Activated T-cell treated with anti-CD3 and anti-CD28 coated beads for 24 hours (primary cell): ENCODE measurements around the gene MYLK.

ENCODE experiments used
- DNase-seq: peaks from one replicate; pipeline ENCODE4 v3.0.0-alpha.2; 2020; ENCODE audit warnings: low read depth

The MYLK gene

DNA sequence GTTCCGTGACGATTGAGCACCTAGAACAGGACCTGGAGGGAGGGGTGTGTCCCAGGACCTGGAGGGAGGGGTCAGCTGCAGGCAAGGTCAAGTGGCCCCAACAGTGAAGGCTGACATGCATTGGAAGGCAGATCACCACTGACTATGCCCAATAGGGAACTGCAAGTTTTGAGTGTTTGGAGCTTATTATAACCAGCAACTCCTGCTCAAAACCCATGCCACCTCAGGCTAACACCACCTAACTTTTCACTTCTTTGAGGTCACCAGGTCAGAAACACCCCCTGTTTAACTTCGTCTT, 93.1 kb downstream of the MYLK start:
- no peak for DNase-seq

DNA sequence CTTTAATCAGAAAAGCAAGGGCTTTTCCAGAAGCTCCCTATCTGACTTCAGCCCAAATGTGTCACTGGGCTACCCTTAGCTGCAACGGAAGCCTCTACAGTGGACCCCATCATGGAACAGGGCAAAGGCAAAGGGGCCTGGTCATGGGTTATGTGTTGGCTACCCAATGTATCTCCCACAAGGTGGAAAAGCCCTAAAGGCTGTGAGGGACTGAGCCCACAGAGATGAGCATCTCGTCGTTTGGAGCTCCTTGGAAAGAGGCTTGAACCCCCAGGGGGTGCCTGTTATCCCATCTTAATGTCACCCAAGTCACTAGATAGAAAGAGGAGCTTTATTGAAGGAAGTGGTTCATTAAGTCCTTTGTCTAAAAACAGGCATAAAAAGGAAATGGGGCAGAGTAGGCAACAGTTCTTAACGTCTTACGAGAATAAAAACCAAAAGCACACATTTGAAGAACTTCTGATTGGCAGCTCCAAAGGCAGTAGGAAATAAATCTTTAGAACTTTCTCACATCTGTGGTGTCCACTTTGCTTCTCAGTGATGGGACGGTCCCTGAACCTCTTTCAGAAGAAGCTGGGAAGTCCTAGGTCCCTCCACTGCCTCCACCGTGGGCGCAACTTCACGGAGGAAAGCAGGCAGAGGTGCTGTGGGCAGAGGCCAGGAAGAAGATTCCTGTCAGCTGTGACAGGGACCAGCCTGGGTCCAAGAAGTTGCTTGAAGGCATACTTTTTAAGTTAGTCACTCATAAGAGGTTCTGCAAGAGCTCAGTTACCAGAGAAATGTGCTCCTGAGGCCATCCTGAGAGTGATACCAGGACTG, 93.7 kb downstream of the MYLK start:
- DNase-seq = no peak

DNA sequence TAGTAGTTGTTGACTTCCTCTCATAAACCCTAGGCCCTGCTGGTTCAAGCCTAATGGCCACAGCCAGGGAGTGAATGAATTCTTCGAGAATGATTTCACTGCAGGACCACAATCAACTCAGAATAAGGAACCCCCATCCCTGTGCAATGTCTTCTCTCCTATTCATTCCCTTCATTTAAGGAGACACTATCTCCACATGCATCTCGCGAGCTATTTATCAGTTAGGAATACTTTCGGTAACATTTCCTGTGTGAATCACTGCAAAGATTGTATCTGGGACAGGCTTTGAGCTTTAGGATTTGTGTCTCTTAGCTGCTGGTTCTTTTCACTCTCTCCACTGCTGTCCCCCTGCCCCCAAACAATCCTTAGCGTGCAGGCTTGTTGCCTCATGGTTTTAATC, 94.4 kb downstream of the MYLK start:
- DNase-seq = no peak

DNA sequence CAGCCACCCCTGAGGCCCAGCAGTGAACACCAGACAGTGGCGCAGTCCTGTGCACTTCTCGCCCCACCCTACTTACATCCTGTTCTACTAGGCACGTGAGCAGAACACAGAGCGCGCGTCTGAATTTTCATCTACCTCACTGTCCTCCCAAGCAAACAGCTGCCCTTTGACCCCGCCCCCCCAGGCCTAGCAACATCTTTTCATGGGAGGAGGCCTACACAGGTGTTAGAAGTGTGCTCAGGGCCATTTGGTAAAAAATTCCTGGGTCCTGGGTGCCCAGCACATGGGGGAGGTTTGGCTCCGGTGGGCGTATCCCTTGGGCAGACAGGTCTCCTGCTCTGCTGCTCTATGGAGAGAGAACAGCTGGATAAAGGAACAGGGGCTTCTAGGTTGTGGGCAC, 95.0 kb downstream of the MYLK start:
- no peak for DNase-seq

DNA sequence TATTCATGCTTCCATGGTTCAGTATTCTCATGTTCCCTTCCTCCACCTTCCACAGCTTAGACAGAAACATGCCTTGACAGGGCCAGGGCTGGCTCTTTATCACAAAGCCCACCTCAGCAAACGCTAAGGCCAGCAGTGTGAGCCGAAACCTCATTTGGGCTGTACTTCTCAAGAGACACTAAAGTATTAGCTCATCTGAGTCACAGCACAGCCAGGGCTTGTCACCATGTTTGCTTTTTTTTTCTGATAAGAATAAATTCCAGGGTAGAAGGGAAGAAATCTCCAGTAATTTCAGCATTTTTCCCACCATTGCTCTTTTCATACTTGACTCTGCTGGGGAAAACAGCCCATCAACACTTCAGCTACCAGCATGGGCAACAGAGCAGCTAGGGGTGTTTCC, 95.4 kb downstream of the MYLK start:
- no peak for DNase-seq

DNA sequence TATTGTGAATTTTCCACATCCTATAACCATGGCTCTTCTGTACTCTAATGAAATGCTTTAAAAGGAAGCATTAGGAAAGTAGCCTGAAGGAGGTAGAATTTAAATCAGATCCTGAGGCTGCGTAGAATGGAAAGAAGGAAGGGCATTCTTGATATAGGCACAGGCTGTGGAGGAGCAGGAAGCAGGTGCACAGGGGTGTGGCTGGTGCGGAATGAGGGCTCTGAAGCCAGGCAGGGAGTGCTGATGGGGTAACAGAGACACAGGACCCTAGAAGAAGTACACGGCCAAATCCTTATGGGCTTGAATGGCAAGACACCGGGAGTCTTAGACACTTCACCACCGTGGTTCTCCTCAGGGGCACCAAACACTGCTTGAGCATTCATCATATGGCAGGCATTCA, 97.0 kb downstream of the MYLK start:
- no peak for DNase-seq

DNA sequence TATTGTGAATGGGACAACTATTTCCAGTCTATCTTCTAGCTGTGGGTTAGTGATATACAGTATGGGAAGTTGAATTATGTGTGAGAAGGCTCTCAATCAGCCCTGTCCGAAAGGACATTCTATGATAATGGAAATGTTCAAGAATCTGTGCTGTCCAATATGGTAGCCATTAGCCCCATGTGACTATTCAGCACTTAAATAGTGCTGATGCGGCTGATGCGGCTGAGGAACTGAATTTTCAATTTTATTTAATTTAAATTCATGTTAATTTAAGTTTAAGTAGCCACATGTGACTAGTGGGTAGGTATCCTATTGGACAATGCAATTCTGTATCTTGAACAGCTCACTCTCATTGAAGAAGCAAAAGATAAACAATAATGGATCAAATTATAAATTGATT, 98.5 kb downstream of the MYLK start:
- no peak for DNase-seq

DNA sequence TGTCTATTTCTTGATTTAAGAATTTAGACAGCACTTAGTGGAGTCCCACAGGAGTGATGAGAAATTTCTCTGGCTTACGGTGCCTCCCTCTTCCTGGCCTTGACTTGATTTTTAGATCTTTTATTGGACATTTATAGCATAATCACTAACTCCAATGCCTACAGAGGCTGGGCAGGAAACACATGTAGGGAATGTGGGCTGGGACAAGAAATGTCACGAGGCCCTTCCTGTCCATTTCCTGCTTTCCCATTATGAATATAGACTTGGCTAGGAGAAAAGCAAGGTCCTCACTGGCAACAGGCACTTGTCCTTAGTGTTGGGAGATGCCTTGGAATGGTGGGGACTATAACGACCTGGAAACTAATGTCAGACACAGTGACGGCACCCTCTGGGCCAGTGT, 100.3 kb downstream of the MYLK start:
- DNase-seq = no peak

DNA sequence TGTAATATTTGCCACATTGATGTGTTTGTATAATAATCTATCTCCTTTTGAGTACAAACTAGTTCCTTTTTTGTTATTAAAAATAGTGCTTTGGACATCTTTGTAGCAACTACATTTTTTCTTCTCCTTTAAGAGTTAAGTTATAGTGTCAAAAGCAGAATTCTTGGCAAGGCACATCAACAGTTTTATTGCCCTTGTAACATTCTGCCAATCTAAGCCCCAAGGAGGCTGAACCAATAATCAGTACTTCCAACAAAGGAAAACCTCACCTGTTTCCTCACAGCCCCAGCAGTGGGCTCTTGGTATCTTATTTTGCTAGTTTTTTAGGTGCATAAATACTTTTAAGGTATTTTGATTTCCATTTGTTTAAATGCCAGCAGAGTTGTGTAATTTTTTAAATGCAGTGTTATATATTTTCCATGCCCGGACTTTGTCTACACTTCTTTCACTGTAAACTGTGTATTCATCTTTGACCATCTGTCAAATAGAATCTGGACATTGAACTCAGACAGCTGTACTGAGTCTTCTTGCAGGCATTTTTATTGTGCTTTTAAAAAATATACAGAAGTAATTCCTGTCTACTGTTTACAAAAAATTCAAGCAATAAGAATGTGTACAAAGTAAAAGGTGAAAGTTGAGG, 101.0 kb downstream of the MYLK start:
- no peak for DNase-seq

DNA sequence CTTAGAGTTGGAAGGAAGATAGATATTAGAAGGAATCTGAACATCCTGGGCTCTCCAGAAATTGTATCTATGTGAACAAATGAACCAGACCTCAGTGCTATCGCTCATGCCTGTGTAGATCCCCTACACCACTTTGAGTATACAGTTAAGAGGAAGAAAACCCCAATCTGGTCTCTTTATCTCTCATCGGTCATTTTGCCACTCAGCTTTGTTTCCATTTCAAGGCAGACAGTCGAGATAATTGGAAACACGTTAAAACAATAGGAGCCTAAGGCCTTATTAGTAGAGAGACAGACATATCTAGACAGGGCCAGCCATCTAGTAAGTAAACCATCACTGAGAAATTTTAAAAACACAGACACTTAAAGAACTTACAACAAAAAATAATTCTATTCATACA, 101.6 kb downstream of the MYLK start:
- no peak for DNase-seq

DNA sequence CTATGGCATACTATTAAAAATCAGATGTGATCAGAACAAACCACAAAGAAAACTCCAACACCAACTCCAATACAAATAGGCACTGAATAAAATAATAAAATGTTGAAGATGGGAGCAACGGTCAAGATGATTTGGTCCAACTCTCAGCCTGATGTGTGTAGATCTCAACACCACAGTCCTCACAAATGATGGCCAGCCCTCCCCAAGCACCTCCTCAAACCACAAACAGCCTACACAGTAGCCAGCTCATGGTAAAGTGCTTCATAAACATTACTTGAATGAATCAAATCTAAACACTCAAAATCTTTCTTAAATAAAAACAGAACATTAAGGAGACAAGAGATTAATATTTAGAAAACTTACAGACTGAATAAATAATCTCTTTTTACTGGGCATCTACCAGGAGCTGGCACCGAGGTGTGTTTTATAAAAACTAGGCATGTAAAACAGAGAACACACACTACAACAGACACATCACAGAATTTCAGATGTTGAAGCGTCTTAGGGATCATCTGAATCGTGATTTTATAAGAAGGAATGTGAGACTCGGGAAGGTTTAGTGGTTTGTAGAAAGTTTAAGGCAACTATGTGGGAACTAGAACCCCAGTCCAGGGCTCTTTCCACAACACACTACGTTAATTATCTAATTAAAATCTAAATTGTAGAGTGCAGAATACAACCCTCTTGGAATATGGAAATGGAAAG, 102.4 kb downstream of the MYLK start:
- DNase-seq = no peak

DNA sequence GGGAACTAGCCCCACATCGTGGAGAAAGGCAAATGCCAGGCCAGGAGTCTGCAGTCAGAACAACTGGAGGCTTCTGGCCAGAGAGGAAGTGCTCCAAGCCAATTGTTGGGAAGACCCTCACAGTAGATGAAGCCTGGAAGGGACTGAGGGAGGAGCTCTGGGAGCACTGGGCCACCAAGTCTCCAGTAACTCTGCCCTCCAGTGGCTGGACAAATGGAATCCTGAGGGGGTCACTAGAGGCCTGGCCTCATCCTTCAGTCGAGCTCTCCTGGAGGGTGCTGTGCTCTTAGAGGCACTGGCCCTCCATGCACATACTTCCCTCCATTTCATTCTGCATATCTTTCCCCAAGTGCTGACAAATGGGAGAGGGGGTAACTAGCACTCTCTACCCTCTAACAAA, 103.0 kb downstream of the MYLK start:
- no peak for DNase-seq

DNA sequence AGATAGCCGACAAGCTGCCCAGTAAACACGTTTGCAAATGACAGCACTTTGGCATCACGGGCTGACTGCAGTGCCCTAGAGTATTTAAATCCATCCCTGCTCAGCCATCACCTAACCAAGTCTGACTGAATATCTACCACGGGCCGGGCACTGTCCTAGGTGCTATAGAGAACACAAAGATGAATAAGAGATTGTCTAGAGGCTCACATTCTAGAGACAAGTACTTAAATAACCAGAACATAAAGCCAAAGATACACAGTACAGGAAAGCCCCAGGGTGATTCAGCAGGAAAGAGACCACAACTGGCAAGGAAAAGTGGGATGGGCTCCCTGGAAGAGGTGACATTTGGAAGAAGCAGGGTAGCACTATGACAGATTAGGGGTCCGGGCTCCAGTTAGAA, 103.5 kb downstream of the MYLK start:
- DNase-seq = no peak

DNA sequence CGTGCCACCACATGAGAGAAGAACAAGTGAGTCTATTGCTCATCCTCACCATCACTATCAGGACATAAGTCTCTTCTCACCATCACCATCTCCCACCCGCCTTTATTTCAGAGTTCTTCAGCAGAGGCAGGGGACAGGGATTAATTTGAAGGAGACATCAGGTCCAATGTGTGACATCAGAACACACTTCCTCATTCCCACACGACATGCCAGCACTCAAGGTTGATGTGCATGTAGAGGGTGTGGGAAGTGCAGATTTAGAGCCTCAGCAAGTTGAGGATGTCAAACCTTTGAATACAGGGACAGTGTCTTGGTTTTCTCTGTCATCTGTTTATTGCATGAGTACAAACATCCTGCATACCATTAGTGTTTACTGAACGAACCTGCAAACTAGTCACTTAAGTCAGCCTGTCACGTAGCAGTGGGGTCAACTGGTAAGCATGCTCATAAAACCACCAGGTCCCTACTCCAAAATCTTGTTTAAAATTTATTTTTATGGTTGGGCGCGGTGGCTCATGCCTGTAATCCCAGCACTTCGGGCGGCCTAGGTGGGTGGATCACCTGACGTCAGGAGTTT, 104.4 kb downstream of the MYLK start:
- no peak for DNase-seq

DNA sequence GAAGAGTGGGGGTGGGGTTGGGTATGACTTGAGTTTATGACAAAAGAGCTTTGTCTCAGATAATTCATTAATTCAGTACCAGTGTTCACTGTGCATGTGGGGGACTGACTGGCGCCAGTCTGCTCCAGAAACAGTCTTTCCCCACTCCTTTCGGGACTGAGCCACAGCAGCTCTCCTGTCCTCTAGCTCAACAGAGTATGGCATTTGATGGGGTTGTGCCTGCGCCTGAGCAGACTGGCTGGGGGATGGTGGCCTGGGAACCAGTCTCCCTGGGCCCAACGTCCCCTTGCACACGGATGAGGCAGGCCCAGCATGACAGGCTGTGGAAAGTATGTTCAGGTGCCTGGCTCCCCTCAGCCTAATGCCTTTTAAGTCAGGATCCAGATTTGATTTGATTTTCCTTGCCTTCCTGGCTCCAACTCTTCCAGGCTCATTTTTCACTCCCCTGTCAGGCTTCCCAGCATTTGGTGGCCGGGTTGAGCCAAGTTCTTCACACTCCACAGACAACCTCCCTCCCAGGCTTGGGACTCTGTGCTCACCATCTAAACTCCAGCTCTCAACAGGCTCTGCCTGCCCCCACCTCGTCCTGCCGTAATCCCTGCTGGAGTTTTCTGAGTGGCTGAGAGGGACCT, 105.0 kb downstream of the MYLK start:
- no peak for DNase-seq

DNA sequence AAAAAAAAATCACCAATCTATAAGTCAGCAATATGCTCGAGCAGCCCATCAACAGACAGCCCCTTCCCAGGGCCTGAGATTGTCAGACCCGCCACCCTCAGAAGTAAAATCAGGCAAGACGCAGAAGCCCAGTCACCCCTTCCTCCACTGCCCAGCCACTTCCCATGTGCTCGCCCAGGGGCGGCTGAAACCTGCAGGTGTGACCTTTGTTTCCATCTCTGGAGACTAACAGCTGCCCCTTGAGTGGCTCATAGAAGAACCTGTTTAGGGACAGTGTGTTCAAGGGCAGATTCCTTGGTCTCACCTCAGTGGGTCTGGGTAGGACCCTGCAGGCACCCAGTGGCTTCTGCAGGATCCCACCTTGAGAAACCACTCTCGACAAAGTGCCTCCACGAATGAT, 105.6 kb downstream of the MYLK start:
- DNase-seq = no peak

DNA sequence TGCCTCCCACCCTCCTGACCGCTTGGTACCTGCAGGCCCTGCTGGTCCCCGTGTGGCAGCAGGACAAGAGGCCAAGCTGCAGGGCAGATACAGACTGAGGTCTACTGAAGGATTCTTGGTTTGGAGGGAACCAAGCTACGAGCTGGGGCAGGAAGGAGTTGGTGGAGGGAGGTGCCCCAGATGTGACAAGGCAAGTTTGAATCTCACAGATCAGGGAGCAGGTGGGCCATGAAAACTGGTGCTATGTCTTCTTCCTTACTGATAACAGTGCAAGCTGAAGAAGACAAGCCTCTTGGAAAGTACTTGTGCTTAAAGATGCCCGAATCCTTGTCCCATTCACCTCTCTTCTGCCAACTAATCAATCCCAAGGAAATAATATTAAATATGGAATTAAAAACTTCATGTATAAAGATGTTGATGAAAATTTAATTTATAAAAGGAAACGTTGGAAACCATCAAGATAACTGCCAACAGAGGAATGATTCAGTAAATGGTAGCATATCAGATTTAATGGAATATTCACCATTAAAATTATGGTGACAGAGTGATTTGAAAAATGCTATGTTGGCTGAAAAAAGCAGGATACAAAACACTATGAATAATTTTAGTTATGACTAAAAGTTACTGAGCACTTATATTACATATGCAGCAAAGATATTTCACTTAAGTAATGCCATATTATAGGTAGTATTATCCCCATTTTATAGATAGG, 107.9 kb downstream of the MYLK start:
- DNase-seq = no peak

DNA sequence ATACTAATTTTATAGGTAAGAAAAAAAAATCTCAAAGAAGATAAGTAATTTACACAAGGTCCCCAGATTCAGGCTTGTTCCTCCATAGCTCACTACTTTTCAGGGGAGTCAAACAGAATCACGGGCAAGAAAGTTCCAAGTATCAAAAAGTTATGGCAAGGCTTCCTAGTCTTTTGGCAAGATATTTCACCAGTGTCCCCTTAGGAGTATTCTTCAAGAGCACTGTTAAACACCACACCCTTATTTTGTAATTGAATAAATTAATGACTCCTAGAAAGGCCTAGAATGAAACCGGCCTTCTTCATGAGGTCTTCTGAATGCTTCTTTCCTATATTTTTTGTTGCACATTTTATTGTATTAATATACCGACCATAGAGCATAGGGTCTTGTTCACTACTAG, 109.7 kb downstream of the MYLK start:
- DNase-seq = no peak

DNA sequence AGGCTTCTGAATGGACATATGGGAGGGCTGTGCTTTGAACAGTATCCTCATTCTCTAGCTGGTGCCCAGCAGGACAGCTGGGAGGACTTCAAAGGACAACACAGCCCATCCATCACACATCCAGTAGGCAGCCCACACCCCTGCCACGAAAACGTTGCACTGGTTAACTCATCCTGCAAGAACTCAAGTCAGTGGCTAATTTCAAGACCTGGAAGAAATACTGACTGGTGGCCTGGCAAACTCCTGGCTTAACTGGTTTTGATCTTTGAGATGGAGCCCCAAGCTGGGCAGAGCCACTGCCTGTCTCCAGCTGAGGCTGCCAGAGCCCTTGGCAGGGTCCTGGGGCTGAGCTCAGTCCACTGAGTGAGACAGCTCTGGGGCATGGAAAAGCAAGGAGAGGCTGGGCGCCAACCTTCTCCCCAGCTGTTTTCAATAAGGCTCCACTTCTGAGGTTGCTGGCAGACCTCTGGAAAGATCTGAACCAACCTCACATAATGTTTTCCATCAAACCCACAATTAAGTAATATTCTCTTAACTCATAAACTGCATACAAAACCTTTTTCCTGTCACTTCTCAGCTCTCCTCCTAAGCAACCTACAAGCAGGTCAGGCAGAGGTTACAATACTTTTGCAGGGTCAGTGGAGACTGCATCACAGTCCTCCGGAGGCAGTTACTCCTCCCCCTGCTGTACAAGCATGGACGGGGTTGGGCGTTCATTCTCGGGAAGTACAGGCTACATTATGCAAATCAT, 110.3 kb downstream of the MYLK start:
- DNase-seq = no peak

DNA sequence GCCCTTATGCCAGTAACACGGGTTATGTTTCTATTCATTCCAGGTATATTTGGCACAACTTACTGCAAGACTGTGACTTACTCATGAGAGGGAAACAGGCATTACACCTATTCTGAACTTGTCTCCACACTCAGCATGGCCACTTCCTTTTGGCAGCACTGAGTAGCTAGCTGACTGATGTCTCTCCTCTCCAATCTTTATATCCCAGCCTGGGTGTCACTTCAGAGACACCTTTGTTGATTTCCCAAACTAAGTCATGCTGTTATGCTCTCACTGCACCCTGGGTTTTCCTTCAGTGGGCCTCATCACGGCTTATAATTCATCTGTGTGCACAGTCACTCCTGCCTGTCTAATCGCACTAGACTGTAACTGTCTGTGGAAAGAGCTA, 114.8 kb downstream of the MYLK start:
- no peak for DNase-seq
